GM19025 (cell line): ENCODE measurements around the gene KLKB1.

ENCODE experiments used
- ATAC-seq: cut with Tn5 transposase; IDR thresholded peaks from one replicate; pipeline ENCODE4 v1.9.1; 2021; ENCODE audit warnings: mild to moderate bottlenecking, low read depth, moderate library complexity; ENCODE audit not compliant: unreplicated experiment

Gene KLKB1

GRCh38 chr4:186304866-186305505, 77.7 kb downstream of the KLKB1 start:
- ATAC-seq: no peak

- ATAC-seq: no peak
Observed at GRCh38 chr4:186307497-186307896, 80.2 kb downstream of the KLKB1 start.

- ATAC-seq: no peak
Observed at GRCh38 chr4:186307916-186308315, 80.6 kb downstream of the KLKB1 start.
